HG02610 (cell line): Measurements from ENCODE around the gene SF3A2.

Experiments
- ATAC-seq: cut with Tn5 transposase; IDR thresholded peaks from one replicate; pipeline ENCODE4 v1.9.1; 2021; ENCODE audit warnings: mild to moderate bottlenecking, moderate library complexity; ENCODE audit not compliant: unreplicated experiment

SF3A2 gene

GRCh38 chr19:2226051-2226839 is 10.4 kb upstream of the SF3A2 start:
- ATAC-seq = no peak

GRCh38 chr19:2226840-2227360 is 9.7 kb upstream of the SF3A2 start:
- ATAC-seq = no peak

- no peak for ATAC-seq
Measured at GRCh38 chr19:2227415-2228156, 9.0 kb upstream of the SF3A2 start.

- no peak for ATAC-seq
Measured at GRCh38 chr19:2228157-2229030, 8.2 kb upstream of the SF3A2 start.

- ATAC-seq = no peak
Measured at GRCh38 chr19:2229103-2230032, 7.3 kb upstream of the SF3A2 start.

DNA sequence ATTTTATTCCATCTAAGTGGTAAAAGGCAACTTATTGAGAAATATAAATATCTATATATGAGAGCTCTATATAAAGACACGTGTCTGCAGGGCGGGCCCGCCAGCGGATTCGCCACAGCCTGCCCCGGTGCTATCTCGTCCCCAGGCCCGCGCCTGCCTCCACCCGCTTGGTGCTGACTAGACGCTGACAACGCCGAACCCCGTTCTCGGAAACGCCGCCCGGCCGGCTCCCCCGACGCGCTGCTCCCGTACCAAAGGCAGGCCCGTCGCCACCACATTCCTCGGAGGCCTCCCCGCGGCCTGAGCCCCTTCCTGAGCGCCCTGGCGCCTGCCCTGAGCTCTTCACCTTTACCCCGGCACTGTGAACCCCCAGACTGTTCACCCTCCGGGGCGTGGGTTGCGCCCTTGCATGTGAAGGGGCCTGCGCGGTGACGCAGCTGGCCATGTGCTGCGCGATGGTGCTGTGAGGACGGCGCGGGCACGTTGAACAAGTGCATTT is 6.5 kb upstream of the SF3A2 start:
- no peak for ATAC-seq

DNA sequence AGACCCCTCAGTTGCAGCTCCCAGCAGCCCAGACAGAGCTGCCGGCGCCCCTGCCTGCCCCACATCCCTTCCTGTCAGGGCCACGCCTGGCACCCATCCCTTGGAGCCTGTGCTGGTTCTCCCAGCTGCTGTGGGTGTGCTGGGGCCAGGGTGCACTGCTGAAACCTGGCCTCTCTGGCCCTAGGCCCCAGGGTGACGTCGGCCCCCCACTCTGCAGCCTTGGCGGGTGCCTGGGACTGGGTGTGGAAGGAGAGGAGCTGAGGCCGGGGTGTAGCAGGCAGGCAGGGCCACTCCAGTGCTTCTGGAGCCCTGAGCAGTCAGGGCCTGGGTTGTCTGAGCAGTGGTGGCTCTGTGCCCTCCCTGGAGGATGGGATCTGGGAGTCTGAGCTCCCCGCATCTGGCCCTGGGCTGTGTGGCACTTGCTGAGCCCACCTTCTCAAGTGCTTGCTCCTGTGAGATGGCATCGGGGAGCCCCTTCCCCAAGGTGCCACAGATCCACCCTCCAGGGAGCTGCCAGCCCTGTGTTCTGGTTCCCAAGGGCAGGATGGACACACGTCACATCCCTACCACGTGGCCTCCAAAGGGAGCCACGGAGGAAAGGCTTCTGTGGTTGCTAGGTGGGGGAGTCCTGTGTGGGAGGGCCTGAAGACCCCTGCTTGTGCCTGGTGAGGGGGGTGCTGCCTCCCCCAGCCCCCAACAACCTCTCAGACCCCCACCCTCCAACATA is 5.7 kb upstream of the SF3A2 start:
- ATAC-seq = no peak

DNA sequence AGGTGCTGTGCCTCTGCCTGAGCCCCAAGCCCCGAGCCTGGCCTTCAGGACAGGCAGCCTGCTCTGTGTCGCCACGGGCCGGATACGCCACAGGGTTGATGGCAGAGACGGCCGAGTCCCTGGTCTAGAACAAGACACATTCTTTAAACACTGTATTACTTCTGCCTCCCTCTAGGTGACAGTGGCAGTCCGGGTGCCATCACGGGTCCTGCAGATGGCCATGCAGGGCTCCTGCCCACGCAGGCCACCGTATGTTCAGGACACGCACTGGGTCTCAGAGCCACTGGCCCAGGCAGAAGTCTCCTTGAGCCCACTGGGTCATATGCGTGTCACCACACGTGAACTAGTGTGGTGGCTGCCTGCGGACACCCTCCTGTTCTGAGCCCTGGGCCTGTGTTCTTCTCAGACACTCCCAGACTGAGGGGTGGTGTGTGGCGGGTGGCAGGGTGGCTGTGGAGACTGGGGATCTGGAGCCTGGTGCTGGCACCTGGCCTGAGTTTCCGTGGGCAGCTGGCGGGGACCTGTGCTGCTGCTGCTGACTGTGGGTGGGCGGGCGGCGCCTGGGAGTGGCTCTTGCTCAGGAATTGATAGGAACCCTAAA is 4.9 kb upstream of the SF3A2 start:
- no peak for ATAC-seq

DNA sequence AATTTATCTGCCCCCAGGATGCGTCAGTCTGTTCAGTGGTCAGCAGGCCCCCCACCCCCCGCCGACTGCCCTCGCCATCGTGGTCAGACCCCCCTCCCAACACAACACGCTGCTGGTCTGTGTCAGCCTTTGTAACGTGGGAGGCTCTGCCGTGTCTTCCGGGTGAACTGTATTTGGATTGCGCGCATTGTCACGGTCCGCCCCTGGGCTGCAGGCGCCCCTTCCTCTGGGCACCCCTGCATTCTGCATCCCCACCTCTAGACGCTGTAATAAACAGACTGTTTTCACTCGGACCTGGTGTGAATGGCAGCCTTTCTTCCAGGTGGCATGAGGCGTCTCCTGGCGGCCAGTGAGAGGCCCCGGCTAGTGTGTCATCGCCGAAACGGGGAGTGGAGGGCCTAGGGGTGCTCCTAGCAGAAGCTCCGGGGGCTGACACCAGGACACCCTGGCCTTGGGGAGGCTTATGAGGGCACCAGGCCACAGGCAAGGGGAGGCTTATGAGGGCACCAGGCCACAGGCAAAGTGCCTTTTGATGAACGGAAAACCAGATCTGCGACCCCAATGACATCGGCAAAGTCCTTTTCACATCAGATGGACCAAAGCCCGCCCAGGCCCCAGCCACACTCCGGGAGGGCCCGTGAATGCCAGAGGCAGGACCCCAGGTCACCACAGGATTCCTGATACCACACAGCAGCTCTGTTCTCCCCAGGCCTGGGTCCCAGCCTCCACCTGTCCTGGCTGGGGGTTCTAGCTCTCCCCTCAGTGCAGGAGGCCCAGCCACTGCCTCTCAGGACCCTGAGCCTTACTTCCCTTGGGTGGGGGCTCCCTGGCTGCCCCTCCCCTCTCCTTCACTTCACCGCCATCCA is 4.1 kb upstream of the SF3A2 start:
- no peak for ATAC-seq

DNA sequence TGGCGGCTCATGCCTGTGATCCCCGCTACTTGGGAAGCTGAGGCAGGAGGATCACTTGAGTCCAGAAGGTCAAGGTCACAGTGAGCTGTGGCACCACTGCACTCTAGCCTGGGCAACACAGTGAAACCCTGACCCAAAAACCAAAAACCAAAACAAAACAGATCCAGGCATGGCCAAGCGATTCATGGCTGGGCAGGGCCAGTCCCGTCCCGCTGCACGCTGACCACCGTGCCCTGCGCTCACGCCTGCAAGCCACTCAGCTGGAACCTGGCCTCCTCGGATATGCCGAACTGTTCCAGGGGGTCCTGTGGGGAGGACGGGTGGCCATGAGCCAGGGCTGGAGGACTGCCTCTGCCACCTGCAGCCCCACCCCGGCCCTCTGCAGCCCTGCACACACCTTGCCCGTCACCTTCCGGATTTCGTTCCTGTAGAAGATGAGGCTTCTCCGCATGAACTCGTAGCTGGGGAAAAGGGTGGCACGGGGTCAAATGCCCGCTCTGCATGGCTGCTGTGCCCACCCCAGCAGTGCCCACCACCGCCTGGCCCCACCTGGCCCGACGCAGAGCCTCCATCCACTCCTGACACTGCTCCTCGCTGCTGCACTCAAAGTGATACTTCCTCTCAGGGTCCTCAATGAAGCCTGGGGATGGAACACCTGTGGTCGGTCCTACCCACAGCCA is 2.9 kb upstream of the SF3A2 start:
- ATAC-seq = no peak

- no peak for ATAC-seq
Measured at GRCh38 chr19:2234996-2235380, 1.6 kb upstream of the SF3A2 start.

DNA sequence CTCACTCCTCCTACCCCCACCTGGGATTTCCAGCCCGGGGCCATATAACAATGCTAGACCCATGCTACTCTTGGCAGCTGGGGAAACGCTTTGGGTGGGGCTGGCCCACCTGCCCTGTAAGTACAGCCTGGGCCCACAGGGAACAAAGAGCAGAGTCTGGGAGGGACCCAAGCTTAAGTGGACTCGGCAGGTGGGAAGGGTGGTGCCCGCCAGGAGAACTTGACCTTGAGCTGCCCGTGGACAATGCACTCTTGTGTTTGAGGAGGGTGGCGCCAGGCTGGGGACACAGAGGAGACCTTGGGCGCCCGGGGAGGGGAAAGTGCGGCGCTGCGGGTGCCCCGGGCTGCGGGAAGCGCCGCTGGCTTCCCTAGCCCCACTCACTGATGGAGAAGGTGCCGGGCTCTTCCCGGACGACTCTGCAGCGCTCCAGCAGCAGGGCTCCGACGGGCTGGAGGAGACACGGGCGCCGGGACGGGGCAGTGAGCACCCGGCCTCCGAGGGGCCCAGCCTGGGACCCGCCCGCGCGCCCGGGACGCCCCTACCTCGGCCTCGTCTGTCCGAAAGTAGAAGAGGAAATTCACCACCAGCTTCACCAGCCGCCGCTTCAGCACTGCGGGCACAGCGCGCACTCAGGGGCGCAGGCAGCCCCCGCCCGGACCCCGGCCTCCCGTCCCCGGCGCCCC is 1.1 kb upstream of the SF3A2 start:
- ATAC-seq = peak; percentile 1

- ATAC-seq = no peak
Measured at GRCh38 chr19:2236064-2236313, 635 bp upstream of the SF3A2 start.

DNA sequence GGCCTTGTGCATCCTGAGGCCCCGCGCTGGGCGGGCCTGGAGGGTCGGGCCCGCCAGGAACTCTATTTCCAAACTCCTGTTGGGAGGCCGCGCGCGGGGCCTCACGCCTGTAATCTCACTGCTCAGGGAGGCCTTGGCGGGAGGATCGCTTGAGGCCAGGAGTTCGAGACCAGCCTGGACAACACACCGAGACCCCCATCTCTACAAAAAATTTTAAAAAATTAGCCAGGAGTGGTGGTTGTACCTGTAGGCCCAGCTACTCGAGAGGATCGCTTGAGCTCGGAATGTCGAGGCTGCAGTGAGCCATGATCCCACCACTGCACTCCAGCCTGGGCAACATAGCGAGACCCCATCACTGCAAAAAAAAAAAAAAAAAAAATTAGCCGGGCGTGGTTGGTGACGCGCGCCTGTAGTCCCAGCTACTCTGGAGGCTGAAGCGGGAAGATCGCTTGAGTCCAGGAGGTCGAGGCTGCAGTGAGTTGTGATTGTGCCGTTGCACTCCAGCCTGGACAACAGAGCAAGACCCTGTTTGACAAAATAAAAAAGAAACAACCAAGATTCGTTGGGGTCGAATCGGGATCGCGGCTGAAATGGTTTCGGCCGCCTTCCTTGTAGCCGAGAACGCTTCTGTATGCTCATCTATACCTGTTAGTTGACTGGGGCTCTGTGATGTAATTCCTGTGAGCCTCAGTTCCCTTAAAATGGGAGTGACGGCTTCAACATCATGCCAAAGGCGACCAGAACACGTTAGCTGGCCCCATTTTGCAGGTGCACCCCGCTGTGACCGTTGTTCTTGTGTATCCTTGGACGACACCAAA is 636 bp downstream of the SF3A2 start:
- no peak for ATAC-seq

DNA sequence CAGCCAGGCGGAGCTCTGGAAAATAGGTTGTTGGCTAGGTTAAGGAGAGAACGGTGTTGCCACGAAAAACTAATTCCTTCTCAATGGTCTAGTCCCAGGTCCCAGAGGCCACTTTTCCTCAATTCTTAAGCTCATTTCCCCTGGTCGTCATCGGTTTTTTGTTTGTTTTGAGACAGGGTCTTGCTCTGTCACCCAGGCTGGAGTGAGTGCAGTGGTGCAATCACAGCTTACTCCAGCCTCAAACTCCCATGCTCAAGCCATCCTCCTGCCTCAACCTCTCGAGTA is 1.2 kb downstream of the SF3A2 start:
- no peak for ATAC-seq

DNA sequence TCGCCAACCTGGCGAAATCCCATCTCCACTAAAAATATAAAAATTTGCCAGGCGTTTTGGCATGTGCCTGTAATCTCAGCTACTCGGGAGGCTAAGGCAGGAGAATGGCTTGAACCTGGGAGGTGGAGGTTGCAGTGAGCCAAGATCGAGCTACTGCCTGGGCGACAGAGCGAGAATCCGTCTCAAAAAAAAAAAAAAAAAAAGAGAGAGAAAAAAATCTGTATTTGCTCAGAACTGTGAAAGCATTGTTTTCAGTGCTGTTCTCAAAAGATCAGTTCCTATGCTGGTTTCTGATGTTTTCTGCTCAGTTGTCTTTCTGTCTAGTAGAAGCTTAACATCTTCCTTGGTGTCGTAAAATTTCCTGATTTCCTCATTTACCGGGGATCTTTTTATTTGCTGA is 2.5 kb downstream of the SF3A2 start:
- no peak for ATAC-seq
